NCI-H1694 treated with DMSO at 0.1 percent for 48 hours (cell line): Measurements from ENCODE around the gene TOR1AIP1.
"Not testable (repeated sequence)": the region's sequence is repeated elsewhere in the genome, so short reads cannot be mapped to it uniquely, and the experiment has no call there.

ENCODE experiments used
- DNase-seq: peaks from one replicate; lab custom pipeline; 2025; lab: John Stamatoyannopoulos, UW

Gene TOR1AIP1, protein sequence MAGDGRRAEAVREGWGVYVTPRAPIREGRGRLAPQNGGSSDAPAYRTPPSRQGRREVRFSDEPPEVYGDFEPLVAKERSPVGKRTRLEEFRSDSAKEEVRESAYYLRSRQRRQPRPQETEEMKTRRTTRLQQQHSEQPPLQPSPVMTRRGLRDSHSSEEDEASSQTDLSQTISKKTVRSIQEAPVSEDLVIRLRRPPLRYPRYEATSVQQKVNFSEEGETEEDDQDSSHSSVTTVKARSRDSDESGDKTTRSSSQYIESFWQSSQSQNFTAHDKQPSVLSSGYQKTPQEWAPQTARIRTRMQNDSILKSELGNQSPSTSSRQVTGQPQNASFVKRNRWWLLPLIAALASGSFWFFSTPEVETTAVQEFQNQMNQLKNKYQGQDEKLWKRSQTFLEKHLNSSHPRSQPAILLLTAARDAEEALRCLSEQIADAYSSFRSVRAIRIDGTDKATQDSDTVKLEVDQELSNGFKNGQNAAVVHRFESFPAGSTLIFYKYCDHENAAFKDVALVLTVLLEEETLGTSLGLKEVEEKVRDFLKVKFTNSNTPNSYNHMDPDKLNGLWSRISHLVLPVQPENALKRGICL

DNA sequence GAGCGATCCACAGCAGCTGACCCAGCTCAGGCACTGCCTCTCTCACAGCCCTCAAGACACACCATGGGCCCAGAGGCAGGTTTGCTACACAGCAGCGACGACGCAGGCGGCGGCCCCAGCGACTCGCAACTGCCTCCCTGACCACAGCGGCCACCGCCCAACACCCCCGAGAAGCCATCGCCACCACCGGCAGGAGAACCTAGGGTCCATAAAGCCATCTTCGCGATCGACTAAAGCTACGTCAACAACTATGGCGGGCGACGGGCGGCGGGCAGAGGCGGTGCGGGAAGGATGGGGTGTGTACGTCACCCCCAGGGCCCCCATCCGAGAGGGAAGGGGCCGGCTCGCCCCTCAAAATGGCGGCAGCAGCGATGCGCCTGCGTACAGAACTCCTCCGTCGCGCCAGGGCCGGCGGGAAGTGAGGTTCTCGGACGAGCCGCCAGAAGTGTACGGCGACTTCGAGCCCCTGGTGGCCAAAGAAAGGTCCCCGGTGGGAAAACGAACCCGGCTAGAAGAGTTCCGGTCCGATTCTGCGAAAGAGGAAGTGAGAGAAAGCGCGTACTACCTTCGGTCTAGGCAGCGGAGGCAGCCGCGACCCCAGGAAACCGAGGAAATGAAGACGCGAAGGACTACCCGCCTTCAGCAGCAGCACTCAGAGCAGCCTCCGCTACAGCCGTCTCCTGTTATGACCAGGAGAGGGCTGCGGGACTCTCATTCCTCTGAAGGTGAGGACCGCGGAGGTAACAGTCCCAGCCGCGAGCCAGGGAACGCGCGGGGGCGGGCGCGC lies at the start of gene TOR1AIP1:
TOR1AIP1 (plus strand) TSS at position 33 of the 787 bp plus-strand sequence; CDS start at position 251, 218 bp downstream.
- DNase-seq = peak; percentile 97

DNA sequence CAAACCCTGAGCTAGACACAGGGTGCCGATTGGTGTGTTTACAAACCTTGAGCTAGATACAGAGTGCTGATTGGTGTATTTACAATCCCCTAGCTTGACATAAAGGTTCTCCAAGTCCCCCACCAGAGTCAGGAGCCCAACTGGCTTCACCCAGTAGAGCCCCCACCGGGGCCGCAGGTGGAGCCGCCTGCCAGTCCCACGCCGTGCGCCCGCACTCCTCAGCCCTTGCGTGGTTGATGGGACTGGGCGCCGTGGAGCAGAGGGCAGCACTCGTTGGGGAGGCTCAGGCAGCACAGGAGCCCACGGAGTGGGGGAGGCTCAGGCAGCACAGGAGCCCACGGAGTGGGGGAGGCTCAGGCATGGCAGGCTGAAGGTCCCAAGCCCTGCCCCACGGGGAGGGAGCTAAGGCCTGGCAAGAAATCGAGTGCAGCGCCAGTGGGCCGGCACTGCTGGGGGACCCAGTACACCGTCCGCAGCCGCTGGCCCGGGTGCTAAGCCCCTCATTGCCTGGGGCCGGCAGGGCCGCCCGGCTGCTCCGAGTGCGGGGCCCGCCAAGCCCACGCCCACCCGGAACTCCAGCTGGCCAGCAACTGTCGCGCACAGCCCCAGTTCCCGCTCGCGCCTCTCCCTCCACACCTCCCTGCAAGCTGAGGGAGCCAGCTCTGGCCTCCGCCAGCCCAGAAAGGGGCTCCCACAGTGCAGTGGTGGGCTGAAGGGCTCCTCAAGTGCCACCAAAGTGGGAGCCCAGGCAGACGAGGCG lies 45.2 kb upstream of the TOR1AIP1 start:
- not testable (repeated sequence) for DNase-seq

DNA sequence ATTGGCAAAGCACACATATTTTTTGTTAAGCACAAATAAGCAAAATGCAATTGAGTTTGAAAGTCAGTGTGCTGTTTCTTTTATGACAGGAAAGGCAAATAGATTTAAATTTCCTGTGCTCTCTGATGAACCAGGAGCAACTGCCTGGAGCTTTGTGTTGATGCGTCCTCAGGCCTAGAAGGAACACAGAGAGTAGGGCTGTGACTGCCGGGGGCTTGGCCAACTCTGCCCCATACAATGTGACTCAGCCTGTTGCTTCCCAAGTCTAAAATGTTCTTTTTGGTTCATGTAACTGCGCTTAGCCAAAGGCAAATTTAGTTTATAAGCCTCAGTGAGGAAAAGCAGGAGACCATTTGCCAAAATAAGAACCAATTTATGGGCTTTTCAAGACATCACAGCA lies 42.0 kb upstream of the TOR1AIP1 start:
- DNase-seq = no peak

DNA sequence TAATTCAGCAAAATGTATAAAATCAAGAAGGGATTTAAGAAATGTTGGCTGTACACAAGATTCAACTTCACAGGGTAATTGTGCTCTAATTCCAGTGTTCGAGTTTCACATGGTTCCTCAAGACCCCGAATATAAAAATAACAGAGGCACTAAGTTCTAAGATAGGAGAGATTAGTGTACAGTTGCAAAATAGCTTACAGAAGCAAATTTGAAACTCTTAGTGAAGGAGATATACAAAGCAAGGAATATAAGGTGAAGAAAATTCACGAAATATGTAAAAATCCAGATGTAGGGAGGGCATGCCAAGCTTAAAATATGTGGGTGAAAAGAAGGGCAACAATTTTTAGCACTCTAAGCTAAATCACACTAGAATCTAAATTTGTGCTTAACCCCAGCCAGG lies 33.9 kb upstream of the TOR1AIP1 start:
- no peak for DNase-seq

DNA sequence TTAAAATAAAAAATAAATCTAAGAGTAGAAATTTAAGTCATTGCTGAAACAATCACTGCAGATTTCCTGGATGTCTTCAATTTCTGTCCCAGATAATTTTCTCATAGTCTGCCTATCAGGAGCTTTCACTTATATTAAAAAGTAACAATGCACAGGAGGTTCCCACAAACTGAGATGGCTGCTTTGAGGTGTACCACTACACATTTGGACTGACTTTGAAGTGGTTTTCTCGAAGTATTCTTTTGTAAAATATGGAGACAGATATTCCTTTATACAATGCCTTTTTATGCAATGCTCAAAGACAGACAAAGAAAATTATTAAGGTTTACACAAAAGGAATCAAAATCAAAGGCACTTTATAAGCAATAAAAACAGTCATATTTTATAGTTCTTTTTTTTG lies 29.0 kb upstream of the TOR1AIP1 start:
- no peak for DNase-seq

DNA sequence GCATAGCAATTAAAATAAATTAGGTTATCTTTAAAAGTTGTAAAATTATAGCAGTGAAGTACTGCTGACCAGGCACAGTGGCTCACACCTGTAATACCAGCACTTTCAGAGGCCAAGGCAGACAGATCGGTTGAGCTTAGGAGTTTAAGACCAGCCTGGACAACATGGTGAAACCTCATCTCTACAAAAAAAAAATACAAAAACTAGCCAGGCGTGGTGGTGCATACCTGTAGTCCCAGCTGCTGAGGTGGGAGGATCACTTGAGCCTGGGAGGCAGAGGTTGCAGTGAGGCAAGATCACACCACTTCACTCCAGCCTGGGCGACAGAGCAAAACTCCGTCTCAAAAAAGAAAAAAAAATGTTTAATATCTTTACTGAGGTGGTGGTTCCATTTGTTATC lies 26.3 kb upstream of the TOR1AIP1 start:
- not testable (repeated sequence) for DNase-seq

DNA sequence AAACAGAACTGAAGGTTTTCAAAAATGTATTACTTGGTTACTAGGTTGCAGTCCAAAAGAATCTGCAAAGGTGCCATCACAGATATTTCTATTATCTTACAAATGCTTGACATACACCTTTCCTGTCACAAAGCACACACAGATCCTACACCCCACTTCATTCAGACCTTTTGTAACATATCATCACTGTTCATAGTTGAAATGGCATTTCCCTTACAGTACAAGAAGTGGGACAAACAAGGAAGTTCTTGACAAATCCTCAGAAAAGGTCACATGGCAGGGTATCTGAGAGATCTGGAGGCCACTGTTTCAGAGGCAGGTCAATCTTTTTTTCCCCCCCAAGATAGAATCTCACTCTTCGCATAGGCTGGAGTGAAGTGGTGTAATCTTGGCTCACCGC lies 25.8 kb upstream of the TOR1AIP1 start:
- no peak for DNase-seq

DNA sequence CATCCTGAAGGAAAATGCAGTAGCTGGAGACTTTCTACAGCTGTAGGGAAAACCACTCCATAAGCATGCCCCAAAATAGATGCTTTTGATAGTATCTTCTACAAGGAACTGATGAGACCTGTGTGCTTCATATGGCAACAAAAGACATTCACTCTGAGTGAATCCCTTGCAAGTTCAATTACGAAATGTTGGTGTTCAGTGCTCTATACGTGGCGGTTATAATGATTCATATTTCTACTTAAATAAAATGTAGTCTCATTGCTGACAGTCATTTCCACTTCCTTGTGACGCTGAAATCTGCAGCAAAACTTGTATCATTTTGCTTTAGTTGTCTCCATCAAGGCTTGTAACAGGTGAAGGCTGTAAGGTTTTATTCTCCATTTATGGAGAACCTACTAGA lies 25.1 kb upstream of the TOR1AIP1 start:
- no peak for DNase-seq

DNA sequence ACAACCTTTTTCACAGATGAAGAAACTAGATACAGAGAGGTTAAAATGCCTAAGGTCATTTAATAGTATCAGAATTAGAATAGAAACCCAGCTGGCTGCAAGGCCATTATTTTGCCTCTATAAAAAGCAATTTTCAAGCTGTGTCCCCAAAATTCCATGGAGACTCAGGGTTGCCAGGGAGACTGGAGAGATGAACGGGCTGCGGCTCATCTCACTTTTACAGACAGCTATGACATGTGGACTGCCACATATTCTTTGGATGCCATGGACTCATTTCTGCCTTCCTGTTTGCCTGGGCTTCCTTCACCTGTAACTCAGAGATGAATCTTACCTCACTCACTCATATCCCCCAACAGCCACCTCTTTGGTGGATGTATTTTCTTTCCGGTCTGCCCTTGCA lies 21.4 kb upstream of the TOR1AIP1 start:
- DNase-seq = no peak

DNA sequence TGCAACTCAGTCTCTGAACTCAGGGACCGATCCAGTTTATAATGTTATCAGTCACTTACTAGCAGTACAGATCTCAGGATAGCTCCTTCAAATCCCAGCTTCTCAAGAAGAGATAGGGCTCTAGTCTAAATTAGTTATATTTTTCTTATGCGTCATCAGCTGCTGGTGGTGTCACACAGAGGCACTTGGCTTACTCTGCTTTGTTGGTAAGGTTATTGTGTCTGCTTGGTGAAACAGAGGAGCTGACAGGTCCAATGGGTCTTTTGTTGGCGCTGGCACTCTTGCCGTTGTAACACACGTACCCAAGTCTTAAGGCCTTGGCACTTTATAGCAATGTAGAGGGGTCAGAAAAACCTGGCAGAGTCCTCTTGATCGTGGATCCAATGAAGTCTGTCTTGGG lies 16.7 kb upstream of the TOR1AIP1 start:
- DNase-seq = no peak

DNA sequence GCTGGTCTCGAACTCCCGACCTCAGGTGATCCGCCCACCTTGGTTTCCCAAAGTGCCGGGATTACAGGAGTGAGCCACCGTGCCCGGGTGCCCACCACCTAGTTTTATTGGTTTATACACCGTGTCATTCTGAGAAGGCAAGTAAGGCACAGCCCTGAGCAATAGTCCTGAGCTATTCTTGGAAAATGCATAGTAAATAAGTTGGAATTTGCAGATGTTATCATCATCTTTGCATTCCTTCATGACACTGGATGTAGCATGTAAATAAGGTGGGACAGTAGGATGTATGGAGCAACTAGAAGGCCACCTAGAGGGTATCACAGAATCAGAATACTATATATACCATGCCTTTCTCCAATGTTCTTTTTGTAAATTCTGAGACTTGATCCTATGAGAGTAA lies 15.5 kb upstream of the TOR1AIP1 start:
- no peak for DNase-seq

DNA sequence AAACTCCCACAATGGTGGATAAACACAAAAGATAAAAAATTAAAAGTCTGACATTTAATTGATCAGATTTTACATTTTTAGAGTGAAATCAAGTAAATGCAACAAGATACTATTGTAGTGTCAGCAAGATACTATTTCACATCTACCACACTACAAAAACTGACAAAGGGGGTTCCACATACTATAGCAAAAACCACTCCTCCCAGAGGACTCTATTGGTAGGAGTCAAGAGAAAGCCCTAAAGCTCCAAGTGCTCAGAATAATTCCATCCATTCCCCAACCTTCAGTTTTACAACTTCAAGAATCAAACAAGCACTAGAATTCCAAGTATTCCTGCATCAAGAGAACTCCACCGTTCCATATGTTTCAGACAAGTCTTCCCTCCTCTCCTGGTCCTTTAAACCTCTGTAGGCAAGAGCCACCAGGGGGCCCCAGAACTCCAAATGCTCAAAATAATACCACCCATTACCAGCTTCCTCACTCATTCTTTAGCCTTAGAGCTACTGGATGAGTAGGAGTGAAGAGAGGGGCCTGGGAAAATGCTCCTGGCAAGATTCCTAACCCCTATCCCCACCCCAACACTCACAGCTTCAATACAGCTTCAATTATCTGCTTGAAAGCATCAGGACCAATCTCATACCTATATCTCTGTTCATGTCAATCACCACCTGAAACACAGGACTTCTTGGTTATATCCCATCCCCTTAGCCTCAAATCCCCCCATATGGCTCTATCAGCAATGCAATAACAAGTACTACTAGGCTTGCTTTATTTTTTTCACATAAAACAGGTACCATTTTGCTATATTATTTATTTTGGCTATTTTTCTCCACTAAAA lies 14.4 kb upstream of the TOR1AIP1 start:
- DNase-seq = peak; percentile 65

DNA sequence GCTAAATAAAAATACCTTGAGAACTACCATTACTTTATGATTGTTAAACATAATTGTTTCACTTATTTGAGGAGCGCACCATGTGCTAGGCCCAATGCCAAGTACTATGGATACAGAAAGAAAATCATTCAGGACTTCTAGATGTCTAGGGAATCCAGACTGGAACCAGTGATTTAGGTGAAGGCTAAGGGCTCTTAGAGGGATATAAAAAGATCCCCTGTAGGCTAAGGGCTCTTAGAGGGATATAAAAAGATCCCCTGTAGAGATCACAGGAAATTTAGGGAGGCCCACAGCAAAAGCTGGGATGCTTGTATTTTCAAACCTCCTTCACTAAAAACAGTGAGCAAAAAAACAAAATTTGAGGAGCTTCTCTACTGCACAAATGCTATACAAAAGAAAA lies 11.2 kb upstream of the TOR1AIP1 start:
- no peak for DNase-seq

DNA sequence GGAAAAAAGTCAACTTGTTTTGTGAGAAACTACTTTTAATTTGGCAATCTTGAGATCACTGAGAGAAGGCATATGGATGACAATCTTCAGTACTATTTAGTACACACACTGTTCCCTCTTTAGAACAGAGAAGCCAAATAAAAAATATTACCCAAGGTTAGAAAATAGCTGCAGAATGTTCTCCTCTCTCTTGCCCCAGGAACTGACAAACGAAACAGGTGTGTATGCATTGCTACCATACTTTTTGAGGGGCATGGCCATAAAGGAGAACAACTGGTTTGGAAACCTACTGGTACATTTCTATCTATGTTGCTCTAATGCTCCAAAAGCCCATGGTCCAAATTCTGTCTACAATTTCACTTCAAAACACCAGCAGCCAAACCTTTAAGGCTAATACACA lies 10.1 kb upstream of the TOR1AIP1 start:
- DNase-seq = no peak

DNA sequence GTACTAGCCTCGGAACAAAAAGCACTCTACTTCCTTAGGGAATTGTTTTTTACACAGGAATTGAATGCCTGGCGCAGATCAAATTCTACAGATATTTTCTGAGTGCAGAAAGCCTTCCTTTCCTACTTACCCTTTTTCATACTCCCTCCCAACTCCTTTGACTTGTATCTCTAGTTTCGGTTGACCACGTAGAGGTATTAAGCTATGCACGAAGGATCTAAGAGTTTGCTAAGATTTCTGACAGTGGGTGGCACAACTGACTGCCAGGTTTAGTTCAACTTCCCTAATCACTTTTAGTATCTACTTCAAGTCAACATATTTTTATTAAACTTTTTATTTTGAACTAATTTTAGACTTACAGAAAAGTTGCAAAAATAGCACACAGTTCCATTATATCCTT lies 9.5 kb upstream of the TOR1AIP1 start:
- no peak for DNase-seq

DNA sequence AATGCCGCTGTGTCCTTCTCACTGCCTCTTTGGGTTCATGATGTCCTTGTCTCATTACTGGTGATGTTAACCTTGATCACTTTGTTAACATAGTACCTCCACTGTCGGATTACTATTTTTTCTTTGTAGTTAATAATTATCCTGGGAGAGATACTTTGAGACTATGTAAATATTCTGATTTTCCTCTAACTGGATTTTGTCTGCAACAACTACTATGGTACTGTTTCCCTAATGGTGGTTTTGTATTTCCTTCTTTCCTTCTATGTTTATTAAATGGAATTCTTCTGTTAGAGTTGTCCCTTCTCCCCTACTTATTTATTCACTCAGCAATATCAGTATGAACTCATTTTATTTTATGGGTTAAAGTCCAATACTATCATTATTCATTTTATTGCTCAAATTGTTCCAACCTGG lies 8.6 kb upstream of the TOR1AIP1 start:
- no peak for DNase-seq

DNA sequence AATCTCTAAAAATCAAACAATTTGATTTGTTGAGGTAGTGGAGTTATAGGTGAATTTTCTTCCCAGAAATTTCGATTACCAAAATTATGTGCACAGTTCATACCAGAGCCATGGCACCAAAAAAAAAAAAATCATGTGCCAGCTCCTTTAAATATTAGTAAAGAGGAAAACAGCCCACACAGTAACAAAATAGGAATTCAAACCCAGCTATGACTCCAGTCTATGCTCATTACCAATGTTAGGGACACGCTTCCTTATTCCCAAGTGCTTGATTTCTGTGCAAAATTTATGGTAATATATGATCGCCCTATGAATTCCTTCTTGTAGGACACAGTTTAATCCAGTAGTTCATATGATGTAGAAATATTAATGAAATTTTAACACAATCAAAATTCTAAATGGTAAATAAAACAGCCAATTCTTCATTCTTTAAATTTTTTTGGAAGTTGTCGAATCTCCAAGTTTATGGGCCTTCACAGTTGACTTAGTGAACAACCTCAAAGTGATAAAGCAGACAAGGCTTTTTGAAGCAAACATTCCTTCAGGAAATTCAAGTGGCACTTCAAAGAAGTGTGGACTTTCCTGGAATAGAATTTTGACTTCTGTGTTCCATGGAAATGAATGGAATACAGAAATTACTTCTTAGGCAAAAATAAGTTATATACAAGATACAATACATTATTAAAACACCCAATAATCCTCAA lies 6.3 kb upstream of the TOR1AIP1 start:
- no peak for DNase-seq

DNA sequence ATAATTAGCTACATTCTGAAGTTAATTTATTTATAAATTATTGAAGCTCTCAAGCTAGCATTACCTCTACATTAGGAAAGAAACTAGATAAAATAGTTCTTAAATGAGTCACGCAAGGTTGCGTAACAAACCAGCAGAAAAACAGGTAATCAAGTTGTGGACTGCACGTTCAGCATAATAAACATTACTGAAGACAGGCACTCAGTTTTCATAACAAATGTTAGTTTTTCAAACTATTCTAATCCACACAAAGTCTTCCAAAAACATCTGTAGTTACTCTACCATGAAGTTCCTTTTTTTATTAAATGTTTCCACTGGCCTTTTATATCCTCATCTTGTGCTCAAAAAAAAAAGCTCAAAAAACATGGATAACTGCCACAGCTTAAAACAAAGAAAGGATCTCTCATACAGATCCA lies 5.8 kb upstream of the TOR1AIP1 start:
- DNase-seq = no peak

DNA sequence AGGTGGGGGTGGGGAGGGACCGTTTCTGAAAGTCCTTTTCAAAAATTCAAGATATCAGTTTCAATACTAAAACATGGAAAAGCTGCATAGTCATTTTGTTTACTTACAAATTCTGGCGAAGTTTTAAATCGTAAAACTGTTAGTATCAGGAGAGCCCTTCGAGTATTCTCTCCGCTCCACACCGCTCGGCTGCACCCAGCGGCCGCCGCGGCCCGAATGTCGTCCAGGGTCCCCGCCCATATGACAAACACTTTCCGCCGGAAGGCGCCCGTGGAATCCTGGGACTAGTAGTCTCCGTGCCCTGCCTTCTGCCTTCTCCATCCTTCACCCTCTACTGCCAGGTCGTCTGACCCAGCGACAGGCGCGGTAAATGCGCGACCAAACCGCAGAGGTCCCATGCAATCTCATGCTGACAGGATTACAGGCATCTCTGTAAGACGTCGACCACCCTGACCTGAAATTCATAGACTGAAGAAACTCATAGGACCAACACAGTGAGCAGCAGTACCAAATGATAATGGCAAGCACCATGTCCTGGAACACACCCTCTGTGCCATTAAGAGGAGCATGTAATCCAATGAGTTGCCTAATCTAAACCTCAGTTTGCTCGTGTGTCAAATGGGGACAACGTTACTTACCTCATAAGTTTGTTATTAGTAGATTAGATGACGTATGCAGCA lies 4.4 kb upstream of the TOR1AIP1 start, which contains the start of gene TOR1AIP2:
TOR1AIP2 (minus strand) TSS at position 218 of the 680 bp plus-strand sequence. CDS start 25,138 bp downstream, outside the sequence.
- peak; percentile 89 for DNase-seq

DNA sequence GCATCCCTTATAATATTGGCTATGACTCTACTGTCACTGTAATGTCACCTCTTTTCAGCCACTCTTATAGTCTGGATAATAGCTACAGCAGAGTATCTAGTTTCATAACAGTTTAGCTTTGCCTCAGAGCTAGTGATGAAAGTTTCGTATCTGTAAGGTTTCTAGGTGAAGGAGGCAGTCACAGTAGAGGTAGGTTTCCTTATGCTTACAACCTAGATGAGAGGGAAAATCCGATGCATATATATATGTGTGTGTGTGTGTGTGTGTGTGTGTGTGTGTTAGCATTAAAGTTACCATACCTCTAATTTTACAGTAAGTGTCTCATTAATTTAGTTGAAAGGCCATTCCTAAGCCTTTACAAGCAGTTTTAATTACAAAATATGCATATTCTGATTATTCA lies 2.3 kb upstream of the TOR1AIP1 start:
- no peak for DNase-seq
